GM21526 (cell line): ENCODE measurements around the gene SYNGR1.
"Not testable (repeated sequence)": the region's sequence is repeated elsewhere in the genome, so short reads cannot be mapped to it uniquely, and the experiment has no call there.

Experiments
- ATAC-seq: cut with Tn5 transposase; IDR thresholded peaks from one replicate; pipeline ENCODE4 v1.9.1; 2021; ENCODE audit warnings: moderate library complexity; ENCODE audit not compliant: unreplicated experiment, low FRiP score

SYNGR1 gene

DNA sequence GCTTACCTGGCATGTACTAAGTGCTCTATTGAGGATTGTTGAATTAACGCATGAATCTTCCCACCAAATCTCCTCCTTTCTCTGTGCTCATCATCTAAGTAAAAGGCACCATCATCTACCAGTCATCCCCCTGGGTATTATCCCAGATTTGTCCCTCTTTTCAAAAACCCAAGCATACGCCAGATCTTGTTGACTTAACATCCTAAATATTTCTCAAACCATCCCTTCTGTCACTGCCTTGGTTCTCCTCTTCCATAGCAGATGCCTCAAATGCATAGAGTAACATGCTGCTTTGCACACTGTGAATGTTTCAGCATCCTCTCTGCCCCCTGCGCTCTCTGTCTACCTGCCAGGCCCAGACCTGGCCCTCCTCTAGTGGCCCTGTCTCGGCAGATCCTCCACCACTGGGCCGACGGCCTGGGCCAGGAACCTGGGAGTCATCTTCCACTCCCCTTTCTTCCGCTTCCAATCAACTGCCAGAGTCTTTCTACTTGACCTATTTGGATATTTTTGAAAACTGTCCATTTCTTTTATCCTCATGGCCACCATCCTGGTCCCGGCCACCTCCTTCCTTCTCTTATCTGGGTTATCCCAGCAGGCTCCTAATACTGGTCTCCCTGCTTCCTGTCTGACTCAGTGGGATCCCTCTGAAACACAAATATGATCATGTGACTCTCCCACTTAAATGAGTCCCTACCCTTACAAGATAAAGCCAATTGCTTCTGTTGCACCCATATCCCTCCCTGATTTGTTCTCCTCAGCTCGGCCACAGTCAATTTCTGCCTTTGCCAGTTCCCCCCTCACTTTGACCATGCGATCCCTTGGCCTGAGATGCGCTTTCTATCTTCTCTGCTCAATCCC lies 46.4 kb downstream of the SYNGR1 start:
- no peak for ATAC-seq

DNA sequence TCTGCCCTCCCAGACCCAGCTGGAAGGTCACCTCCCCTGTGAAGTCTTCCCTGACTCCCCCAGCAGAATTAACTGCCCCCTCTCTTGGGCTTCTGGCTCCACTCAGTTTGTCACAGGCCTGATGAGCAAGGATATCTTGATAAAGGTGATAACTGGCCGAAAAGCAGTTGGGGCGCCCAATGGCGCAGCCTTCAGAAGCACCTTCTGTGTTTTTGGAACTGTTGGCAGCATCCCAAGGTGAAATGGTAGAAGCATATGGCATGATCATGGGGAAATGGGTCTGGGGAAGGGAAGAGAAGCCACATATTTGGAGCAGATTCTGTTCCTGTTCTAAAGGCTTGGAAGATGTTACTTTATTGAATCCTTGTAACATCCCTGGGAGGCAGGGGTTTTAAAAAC lies 47.0 kb downstream of the SYNGR1 start:
- ATAC-seq: no peak

DNA sequence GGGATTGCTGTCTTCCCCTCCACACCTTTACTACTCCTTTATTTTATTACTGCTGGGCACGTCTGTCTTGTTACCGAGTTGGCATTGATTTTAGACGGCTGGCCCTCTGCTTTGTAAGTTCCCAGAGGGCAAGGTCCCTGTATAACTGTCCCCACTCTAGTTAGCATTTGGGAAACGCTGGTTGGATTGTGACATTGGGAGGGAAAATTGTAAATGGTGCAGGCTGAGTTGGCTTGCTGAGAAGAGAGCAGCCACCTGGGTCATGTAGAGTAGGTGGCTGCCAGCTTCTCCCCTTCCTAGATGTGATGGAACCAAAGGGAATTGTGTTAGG lies 51.5 kb downstream of the SYNGR1 start:
- no peak for ATAC-seq

DNA sequence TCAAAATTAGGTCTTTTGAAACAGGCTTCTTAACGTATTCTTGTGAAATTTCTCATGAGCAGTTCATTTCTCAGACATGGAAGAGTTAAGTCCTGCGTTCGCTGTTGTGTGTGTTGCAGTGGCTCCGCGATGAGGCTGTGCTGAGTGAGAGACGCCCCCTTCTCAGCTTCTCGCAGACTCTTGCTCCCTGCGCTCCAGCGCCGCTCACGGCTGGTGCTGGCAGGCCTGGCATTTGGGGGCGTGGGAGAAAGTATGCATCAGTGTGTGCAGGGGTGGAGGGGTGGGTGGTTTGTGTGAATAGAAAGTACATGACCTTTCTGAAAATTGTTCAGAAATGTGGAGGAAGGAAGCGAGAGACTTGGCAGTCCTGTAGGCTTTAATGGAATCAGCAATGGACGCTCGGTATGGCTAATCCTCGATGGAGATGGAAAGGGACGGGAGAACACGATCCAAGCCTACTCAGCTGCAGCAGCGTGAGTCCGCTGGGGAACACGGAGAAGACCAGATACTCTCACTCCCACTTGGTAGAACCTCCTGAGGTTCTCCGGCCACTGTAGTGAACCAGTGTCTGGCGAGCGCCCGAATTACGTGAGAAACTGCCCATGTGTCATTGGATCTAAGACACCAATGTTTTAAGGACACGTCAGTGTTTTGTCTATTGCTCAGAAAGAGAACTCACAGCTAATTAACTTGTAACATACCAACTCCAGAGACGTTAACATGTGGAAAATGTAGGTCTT lies 55.7 kb downstream of the SYNGR1 start:
- no peak for ATAC-seq

DNA sequence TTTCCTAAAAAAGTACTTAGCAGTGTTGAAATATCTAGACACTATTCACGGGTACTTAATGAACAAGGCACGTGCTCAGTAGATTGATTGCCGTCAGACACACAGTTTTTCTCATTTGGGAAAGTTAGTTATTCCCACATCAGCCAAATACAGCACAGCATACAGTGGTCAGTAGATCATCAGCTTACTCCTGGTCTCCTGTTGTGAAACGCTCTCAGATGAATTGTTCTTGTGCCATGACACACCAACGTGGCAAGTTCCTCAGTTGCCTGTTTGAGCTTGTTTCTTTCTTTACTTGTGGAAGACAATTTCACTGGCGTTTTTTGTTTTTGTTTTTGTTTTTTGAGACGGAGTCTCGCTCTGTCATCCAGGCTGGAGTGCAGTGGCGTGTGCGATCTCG lies 58.4 kb downstream of the SYNGR1 start:
- ATAC-seq: no peak

DNA sequence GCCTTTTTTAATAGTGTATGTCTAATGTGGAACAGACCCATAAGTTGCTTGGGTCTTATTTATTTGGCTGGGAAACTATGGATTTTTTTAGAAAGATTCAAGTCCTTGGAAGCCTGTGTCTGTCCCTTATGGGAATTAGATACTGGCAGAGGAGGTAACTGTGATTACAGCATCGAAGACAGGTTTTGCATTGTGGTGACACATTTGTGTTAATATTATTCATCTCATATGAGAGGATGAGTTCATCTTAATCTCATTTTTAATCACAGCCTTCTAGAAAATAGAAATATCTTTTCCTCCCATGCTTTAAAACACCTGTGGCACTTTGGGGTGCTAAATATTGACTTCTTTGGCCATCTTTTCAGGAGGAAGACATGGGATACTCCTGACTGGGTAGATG lies 59.0 kb downstream of the SYNGR1 start:
- ATAC-seq: no peak

DNA sequence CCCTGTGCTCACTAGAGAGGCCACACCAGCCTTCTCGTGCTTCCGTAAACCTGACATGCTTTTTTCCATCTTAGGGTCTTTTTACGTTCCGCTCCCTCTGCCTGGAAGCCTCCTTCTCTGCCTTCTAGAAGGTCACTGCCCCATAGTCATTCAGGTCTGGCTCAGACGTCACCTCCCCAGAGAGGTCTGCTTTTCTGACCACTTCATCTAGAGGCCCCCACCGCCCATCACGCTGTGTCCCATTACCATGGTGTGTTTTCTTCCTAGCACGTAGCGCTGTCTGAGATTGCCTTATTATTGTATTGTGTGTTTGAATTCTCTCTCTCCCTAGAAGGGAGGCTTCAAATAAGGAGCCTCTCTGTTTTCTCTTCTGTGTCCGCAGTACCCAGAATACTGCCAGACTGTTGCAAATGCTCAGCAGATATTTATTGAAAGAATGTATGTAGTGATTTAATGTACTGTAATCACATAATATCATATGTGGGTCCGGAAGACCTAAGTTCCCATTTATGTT lies 59.8 kb downstream of the SYNGR1 start:
- no peak for ATAC-seq

DNA sequence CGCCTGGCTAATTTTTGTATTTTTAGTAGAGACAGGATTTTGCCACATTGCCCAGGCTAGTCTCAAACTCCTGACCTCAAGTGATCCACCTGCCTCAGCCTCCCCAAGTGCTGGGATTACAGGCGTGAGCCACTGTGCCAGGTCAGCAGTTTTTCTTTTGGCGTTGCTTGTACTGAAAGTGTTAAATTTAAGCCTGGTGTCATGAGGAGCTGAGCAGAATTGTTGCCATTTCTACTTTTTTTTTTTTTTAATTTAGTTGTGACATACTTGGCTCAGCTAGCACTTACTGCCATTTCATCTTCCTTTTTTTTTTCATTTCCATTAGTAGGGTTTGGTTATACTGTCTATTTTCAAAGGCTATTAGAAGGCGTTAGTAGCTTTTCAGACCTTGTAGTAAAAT lies 60.5 kb downstream of the SYNGR1 start:
- no peak for ATAC-seq

DNA sequence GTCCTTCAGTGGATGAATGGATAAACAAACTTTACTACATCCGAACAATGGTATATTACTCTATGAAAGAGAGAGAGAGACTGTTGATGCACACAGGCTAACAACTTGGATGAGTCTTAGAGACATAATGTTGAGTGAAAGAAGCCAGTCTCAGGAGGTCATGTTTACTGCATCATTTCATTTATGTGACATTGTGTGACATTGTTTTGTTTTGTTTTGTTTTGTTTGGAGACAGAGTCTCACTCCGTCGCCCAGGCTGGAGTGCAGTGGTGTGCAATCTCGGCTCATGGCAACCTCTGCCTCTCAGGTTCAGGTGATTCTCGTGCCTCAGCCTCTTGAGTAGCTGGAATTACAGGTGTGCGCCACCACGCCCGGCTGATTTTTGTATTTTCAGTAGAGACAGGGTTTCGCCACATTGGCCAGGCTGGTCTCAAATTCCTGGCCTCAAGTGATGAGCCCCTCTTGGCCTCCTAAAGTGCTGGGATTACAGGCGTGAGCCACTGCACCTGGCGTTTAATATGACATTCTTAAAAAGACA lies 62.1 kb downstream of the SYNGR1 start:
- ATAC-seq: not testable (repeated sequence)

DNA sequence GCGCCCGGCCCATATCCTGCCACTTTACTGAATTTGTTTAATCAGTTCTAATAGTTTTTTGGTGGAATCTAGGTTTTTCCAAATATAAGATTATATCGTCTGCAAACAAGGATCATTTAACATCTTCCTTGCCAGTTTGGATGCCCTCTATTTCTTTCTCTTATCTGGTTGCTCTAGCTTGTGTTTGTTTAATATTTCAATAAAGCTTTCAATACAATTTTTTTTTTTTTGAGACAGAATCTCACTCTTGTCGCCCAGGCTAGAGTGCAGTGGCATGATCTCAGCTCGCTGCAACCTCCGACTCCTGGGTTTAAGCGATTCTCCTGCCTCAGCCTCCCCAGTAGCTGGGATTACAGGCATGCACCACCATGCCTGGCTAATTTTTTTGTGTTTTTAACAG lies 63.4 kb downstream of the SYNGR1 start:
- ATAC-seq: not testable (repeated sequence)

DNA sequence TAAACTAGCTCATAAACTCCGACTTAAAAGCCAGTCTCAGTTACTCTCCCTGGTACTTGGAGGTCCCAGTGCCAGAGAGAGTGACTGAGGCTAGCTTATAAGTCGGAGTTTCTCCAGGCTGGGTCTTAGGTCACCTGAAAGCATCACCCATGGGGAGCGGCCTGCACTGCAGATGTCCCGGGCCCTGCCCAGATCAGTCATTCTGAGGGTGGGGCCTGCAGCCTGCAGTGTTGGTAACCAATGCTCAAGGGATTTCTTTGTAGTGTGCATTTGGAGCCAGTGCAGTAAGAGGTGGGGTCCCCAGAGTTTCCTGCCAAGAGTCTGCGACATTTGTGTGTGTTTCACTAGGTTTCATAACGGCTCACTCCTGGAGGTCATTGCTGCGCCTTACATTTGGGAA lies 64.6 kb downstream of the SYNGR1 start:
- ATAC-seq: no peak

DNA sequence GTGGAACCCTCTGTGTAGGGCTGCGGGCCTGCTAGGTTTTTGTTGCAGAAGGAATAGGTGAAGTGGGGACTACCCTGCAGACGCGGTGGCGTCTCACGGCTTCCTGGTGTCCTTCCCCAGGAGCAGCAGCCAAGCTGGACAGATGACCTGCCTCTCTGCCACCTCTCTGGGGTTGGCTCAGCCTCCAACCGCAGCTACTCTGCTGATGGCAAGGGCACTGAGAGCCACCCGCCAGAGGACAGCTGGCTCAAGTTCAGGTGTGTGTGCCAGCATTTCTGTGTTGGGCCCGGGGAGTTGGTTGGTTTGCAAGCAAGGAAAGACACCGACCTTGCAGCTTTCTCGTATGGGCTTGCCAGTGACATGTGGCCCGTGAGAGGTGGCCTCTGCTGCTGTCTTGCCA lies 65.1 kb downstream of the SYNGR1 start:
- ATAC-seq: no peak

DNA sequence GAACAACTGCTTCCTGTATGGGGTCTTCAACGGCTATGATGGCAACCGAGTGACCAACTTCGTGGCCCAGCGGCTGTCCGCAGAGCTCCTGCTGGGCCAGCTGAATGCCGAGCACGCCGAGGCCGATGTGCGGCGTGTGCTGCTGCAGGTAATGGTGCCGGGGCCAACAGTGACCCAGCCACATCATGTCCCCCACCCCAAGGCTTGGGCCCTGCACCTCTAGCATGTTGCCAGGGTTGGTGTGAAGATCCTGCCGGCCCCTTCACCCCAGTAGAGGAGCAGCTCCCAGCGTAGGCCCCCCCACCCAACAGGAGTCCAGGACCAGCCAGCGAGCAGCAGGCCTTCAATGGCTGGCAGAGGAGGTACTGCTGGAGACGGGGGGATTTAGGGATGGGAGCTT lies 65.7 kb downstream of the SYNGR1 start:
- no peak for ATAC-seq

DNA sequence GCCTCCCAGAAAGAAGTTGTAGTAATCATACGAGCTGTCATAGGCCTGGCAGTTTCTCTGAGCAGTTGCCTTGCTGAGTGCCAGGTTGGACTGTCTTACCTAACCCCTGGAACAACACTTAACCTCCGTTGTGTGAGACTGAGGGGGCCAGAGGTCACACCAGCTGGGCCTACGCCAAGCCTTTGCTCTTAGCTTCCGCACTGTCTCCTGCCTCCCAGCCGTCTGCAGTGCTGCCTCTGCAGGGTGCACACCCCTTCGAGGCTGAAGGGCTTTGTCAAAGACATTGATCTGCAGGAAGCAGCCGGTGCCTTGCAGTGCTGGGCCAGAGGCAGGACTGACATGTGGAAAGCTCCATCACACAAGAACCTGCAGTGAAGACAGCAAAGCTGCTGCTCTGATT lies 66.5 kb downstream of the SYNGR1 start:
- ATAC-seq: no peak

DNA sequence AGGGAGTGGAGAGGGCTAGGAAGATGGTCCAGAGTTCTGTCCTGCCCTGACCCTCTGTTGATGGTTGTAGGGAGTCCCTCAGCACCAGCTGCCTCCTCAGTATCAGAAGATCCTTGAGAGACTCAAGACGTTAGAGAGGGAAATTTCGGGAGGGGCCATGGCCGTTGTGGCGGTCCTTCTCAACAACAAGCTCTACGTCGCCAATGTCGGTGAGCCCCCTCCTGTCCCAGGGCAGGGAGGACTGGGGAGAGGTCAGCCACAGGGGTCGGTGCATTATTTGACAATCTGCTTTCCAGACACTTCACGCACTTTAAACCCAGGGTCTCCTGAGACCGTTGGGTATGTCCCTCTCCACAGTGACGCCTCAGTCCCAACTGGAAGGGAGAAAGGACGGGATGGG lies 67.8 kb downstream of the SYNGR1 start:
- no peak for ATAC-seq

DNA sequence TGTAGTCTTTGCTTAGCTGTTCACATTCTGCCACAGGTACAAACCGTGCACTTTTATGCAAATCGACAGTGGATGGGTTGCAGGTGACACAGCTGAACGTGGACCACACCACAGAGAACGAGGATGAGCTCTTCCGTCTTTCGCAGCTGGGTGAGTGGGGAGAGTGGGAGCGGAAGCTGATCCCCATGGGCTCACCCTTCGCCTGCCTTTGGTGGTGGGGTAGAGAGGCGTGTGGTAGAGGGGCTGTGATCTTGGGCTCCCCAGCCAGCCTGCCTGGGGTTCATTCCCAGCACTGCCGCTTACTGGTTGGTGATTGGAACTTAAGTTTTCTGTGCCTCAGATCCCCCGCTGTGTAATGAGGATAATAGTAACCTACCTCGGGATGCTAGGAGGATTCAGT lies 68.9 kb downstream of the SYNGR1 start:
- no peak for ATAC-seq

DNA sequence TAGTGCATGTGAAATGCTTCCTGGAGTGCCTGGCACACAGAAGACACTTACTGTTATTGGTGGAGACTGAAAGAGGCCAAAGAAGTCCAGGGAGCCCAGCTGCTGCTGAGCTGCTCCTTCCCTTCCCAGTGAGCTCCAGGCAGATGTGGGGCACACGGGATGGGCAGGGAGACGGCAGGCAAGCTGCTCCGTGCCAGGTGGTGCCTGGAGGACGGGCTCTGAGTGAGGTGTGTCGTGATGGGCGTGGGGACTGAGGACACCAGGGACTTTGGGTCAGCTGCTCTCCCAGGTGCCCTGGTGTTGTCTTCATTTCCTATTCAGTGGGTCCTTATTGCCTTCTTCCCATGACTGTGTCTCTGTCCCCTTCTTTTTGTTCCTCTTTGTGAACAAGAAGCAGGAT lies 69.3 kb downstream of the SYNGR1 start:
- ATAC-seq: no peak

DNA sequence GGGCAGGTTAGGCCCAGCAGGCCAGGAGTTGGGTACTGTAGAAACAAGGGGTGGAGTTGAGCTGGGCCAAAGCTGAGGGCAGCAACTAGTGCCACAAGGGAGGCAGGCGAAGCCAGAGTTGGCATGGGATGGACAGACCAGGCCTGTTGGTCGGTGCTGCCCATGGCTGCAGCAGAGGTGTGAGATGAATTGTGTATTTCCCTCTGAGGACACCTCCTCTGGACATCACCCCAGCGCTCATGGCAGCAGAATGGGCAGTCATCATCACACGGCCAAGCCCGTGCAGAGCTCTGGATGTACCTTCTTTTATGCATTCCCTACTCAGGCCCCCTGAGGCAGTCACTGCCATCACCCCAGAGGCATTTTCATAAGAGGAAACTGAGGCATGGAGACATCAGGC lies 70.1 kb downstream of the SYNGR1 start:
- no peak for ATAC-seq

DNA sequence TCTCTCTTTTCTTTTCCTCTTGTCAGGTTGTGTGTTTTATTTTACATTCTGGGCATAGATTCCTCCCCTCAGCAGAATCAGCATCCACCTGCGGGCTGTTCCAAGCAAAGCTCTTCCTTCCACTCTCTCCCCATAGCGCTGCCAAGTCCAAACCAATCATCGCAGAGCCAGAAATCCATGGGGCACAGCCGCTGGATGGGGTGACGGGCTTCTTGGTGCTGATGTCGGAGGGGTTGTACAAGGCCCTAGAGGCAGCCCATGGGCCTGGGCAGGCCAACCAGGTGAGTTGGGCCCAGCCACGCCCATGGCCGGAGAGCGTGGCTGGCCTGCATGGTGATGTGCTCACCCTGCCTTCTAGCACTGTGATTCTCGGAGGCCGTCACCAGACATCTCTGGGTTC lies 71.9 kb downstream of the SYNGR1 start:
- no peak for ATAC-seq

DNA sequence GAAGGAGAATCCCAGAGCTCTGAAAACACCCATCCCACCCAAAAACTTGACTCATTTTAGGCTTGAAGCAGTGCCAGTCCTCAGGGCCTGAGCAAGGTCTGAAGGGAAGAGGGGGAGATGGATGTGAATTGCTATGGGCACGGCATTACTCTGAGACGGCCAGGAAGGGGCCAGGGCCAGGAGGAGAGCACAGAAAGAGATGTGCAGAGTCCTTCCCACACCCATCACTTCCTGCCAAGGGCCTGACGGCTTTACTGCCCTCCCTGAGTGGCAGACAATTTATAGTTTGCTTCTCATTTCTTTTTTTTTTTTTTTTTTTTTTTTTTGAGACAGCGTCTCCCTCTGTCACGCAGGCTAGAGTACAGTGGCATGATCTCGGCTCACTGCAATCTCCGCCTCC lies 72.3 kb downstream of the SYNGR1 start:
- no peak for ATAC-seq

DNA sequence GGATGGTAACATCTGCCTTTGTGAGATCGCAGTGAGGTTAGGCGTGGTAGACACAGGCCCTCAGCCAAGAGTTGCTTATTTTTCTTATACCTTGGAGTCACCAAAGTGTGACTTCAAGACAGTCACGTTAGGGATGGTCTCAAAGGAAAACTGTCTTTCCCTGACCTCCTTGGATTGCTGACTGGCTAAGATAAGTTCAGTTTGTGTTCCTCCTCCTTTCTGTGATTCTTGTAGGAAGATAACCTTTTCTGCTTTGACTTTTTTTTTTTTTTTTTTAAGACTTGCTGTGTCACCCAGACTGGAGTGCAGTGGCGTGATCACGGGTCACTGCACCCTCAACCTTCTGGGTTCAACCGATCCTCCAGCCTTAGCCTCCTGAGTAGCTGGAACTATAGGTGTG lies 72.9 kb downstream of the SYNGR1 start:
- no peak for ATAC-seq

DNA sequence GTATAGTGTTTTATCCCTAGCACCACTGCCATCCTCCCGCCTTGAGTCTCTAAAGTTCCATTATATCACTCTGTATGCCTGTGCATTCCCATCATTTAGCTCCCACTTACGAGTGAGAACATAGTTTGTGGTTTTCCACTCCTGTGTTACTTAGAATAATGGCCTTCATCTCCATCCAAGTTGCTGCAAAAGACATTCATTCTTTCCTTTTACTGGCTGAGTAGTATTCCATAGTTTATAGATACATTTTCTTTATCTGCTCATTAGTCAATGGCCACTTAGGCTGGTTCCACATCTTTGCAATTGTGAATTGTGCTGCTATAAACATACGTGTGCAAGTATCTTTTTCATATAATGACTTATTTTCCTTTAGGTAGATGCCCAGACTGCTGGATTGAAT lies 74.2 kb downstream of the SYNGR1 start:
- no peak for ATAC-seq
